GM19452 (cell line): ENCODE data around the gene IL17B.

Source experiments
- ATAC-seq: cut with Tn5 transposase; IDR thresholded peaks from one replicate; pipeline ENCODE4 v1.9.1; 2021; ENCODE audit not compliant: unreplicated experiment

IL17B gene

DNA sequence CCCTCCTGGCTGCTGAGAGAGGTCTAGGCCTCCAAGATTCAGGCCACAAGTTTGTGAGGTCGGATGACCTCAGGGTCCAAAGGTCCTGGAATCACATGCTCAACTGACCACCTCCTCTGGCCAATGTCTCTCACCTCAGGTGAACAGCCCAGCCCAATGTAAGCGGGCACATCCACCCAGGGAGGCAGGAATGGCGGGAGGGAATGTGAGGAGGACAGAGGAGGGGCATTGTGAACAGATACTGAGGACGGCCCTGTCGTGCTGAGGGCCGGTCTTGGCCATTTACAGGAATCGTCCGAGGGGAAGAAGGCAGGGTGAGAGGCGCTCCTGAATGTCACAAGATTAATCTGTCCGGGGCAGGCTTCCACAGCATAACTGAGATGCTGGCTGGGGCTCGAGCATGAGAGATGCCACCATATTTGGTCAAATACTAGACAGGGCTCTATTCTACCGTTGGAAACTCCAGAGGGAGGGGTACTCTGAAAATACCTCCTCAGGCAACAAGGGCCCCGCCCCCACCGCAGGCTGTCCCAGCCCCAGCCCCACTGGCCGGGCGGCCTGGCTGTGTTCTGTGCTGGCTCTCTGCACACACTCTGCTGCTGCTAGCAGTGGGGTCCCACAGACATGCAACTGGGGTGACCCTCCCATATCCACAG lies 1.5 kb upstream of the IL17B start:
- ATAC-seq: no peak

DNA sequence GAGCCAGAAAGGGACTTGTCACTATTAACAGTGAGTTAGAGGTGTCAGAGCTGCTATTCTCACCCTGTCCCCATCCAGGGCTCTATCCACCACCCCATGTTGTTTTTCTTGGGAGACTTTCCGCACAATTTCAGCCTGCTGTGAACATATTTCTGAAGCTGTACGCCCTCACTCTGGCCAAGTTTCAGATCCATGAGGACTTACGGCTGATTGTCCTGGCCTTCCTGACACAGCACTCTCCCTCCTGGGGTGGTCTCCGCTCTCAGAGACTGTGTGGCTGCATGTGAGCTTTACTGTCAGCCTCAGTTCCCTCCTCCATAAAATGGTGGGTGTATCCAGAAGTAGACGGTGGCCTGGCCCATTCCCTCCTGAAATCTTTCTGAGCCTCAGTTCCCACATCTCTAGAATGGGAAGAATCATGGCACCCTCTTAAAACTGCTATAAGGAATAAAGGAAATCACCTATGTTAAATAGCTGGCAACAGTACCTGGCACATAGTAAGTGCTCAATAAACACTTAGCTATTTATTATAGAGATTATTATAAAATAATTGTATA lies 804 bp upstream of the IL17B start:
- no peak for ATAC-seq

DNA sequence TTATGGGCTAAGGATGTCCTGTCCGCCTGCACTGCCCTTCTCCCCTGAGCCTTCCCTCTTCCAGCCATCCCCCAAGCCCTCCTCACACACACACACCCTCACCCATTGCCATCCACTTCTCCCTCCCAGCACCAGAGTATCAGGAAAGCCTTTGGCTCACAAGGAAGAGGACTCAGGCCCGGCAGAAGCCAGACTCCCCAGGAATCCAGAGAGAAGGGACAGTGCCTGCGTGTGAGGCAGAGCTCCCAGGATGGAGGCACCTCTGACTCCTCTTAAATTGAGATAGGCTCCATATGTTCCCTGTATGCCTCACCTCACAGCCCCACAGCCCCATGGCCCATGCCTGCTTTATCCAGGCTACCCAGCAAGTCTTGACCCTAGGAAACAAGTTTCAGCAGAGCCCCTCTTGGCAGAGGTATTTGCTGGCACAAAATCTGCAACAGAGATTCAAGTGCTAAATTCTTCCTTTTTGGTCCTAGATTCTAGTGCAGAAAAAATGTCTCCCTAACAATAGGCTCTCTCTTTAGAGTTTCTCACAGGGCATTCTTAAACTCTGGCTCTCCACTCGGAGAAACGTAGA lies 761 bp downstream of the IL17B start:
- no peak for ATAC-seq

- ATAC-seq: no peak
Measured at GRCh38 chr5:149376711-149377447, 2.2 kb downstream of the IL17B start.

GRCh38 chr5:149376104-149376503 lies 3.0 kb downstream of the IL17B start:
- no peak for ATAC-seq

- no peak for ATAC-seq
Measured at GRCh38 chr5:149375434-149375833, 3.7 kb downstream of the IL17B start.

DNA sequence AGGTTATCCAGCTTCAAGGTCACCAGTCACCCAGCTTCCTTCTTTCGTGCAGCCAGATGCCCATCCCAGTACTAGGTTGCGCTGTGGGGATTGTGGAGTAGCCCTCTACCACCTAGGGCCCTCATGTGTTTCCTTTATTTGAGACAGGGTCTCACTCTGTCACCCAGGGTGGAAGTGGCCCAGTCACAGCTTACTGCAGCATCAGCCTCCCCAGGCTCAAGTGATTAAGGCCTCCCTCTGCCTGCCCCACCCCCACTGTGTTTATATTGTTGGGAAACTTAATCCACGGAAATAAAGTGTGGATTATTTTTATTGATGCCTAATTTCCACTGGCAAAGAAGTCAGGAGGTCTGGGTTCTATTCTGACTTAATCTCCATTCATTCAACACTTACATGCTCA lies 4.3 kb downstream of the IL17B start:
- no peak for ATAC-seq

- ATAC-seq: no peak
Measured at GRCh38 chr5:149374303-149374702, 4.8 kb downstream of the IL17B start.

- no peak for ATAC-seq
Measured at GRCh38 chr5:149372932-149373331, 6.2 kb downstream of the IL17B start.

GRCh38 chr5:149372076-149372795 lies 6.9 kb downstream of the IL17B start:
- ATAC-seq: no peak

DNA sequence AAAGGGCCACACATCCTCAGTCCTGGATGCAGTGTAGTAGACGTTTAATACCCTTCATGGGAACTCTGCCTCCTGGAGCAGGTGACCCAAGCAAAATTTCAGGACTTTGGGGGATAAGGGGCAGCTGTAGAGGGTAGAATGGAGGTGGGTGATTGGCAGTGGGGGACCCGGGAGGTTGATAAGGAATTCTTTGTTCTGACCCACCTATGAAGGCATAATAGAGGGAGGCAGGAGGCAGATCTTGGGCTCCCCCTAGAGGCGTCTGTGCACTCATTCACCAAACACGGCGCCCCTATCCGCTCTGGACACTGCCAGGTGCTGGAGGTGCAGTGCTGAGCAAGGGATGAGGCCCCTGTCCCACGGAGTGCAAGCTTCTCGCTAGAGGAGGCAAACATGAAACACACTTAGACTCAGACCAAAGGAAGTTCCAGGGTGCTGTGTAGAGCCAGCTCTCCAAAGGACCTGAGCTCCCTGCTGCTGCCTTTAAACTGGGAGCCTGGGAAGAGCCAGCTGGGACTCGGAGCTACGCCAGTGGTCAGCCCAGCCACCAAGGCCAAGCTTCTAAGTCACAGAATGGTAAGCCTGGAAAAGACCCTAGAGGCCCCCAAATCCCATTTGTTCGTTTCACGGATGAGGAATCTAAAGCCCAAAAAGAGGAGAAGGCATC lies 7.7 kb downstream of the IL17B start:
- ATAC-seq: peak; percentile 85

DNA sequence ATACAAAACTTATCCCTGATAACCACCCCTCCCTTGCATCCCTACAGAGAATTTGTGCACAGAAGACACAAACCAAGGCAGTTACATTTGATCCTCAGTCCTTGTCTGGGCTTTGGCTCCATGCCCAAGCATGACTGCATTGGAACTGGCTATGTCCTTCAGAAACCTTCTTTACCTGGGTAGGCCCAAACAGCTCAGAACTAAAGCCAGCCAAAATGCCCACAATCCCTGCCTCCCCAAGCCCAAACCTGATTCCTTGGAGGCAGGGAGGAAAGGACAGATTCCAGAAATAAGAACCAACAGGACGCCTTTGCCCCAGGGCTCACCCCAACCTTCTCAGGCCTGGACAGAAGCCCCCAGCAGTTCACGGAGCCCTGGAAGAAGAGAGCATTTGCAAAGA lies 8.2 kb downstream of the IL17B start:
- no peak for ATAC-seq

DNA sequence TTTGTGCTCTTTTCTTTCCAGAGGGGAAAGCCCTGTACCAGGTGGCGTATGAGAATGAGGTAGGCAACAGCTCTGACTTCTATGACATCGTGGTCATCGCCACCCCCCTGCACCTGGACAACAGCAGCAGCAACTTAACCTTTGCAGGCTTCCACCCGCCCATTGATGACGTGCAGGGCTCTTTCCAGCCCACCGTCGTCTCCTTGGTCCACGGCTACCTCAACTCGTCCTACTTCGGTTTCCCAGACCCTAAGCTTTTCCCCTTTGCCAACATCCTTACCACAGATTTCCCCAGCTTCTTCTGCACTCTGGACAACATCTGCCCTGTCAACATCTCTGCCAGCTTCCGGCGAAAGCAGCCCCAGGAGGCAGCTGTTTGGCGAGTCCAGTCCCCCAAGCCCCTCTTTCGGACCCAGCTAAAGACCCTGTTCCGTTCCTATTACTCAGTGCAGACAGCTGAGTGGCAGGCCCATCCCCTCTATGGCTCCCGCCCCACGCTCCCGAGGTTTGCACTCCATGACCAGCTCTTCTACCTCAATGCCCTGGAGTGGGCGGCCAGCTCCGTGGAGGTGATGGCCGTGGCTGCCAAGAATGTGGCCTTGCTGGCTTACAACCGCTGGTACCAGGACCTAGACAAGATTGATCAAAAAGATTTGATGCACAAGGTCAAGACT lies 11.0 kb downstream of the IL17B start:
- no peak for ATAC-seq

DNA sequence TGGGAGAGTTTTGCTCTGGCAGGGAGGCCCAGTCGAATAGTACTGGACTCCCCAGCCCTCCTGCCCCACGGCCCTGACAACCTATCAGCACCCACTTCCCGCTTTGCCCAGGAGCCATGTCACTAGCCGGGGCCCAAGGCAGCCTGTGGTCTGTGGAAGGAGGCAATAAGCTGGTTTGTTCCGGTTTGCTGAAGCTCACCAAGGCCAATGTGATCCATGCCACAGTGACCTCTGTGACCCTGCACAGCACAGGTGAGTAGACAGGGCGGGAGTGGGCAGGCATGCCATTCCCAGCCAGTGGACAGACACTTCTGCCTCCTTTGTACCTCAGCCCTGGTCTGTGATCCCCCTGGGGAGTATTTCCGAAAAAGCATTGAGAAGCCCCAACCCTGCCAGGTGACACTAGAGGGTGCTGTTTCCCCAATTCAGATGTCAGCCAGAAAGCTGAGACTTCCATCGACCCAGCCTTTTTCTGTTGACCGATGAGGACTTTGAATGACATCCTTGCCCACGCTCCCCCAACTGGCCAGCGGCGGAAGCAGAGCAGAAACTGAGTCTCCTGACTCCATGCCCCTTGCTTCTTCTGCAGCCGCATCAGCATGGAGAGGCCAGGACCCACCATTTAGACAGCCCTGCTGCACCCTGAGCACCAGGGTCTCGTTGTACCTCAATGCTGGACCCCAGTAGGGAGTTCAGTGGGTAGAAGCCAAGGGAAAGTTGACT lies 11.7 kb downstream of the IL17B start:
- no peak for ATAC-seq

- ATAC-seq: no peak
Measured at GRCh38 chr5:149366169-149366729, 12.8 kb downstream of the IL17B start.

- ATAC-seq: no peak
Measured at GRCh38 chr5:149365418-149365817, 13.7 kb downstream of the IL17B start.

DNA sequence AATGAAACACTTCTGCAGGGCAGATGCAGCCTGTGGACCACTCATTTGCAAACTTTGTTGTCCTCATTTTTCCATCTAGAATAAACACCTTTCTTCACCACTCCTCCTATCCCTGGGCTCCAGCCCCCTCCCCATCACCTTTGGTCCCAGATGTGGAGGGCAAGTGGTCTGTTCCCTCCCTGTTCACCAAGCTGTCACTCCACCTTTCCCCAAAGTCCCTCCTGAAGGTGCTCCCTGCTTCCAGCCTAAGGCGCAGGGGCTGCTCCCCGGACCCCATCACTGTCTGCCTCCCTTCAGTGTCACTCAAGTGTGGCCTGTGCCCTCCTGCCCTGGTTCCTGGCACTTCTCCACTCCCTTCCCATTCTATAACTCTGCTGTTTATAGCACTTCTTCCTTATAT lies 14.4 kb downstream of the IL17B start:
- no peak for ATAC-seq

DNA sequence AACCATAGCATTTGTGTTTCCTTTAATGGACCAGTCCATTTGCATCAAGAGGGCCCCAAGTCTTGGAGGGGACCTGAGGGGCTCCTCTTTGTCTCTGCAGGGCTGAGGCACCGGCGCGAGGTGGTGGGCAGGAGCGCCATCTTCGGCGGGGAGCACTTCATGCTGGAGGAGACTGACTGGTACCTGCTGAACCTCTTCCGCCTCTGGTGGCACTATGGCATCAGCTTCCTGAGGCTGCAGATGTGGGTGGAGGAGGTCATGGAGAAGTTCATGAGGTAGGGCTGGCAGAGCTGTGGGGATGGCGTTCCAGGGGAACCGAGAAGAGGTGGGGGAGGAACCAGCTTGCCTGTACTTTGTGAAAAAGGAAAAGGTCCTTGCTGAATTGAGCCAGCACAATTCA lies 15.2 kb downstream of the IL17B start:
- ATAC-seq: no peak

DNA sequence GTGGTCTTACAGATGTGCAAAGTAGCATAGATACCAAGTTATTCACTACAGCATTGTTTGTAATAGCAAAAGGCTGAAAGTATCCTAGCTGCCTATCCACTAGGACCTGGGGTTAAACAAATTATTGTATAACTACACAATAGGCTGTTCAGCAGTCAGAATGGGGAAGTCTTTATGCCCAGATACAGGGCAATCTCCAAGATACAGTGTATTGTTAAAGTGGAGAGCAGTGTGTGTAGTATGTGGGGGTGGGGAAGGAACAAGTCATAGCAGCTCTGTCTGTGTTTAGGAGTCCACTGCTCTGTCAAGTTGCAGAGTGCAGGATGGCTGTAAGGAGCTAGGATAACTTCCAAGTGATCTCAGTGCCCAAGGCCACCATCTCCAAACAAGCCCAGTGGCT lies 15.7 kb downstream of the IL17B start:
- ATAC-seq: no peak
